HFFc6 (cell line): Measurements from ENCODE around the gene SAMD15. TPM values are rescaled to one million over a fixed set of nuclear protein-coding genes. Genes with fewer than 3 reads are reported as not detected.

Experiments used
- DNase-seq: peaks from one replicate; pipeline ENCODE4 v3.0.0-alpha.2; 2018
- H3K27ac Mint-ChIP-seq: 2 replicates; pipeline ENCODE4 v1.8.0; 2020; ENCODE audit warnings: mild to moderate bottlenecking, mixed read lengths
- H3K27me3 Mint-ChIP-seq: 2 replicates; pipeline ENCODE4 v1.8.0; 2021; ENCODE audit warnings: mild to moderate bottlenecking, moderate library complexity, mixed read lengths; ENCODE audit not compliant: insufficient read depth
- H3K36me3 Mint-ChIP-seq: 2 replicates; pipeline ENCODE4 v1.8.0; 2021; ENCODE audit warnings: low read depth, mixed read lengths
- H3K4me1 Mint-ChIP-seq: 2 replicates; pipeline ENCODE4 v1.8.0; 2020; ENCODE audit warnings: low read depth, mixed read lengths
- H3K4me3 Mint-ChIP-seq: 2 replicates; pipeline ENCODE4 v1.8.0; 2020; ENCODE audit warnings: mild to moderate bottlenecking, moderate library complexity, mixed read lengths
- H3K9me3 Mint-ChIP-seq: 2 replicates; pipeline ENCODE4 v1.8.0; 2020; ENCODE audit warnings: mild to moderate bottlenecking, mixed read lengths
- CTCF ChIP-seq: fragments of 200-600 bp; sonication (generic); IDR thresholded peaks from 2 replicates; pipeline ENCODE4 v1.5.0; 2021; ENCODE audit warnings: antibody characterized with exemption, mild to moderate bottlenecking
- total RNA-seq, 6 experiments: library from RNA; stranded (reverse); fragmentation: NEBNext Ultra II Directional; extraction: Animal tissue kit (Norgen Biotek cat#: 25700); gene quantifications; 2 replicates in 1 of 6; 3 replicates in 5 of 6; pipeline ENCODE4 v1.2.3, GENCODE V29; 2021

Gene SAMD15
- total RNA-seq, 6 experiments from 2014 or later = 0.83 to 1.7 (median 1.3) TPM

GRCh38 chr14:77339407-77339806, 37.8 kb upstream of the SAMD15 start:
- Mint-ChIP-seq H3K36me3 (peaks cover 13% of the 10 kb centered on the region; the same call in 1 of the 2 replicates), H3K27me3 (no peaks in the 10 kb centered on the region; the same call in 1 of the 2 replicates), H3K4me3 (no peak overlapping the region), H3K9me3 (no peaks in the 10 kb centered on the region), H3K4me1 (peaks cover 22% of the 10 kb centered on the region), H3K27ac (peak overlapping the region; percentile 3; the same call in 1 of the 2 replicates)
- TF ChIP-seq CTCF = no peak
- DNase-seq = peak; percentile 63

DNA sequence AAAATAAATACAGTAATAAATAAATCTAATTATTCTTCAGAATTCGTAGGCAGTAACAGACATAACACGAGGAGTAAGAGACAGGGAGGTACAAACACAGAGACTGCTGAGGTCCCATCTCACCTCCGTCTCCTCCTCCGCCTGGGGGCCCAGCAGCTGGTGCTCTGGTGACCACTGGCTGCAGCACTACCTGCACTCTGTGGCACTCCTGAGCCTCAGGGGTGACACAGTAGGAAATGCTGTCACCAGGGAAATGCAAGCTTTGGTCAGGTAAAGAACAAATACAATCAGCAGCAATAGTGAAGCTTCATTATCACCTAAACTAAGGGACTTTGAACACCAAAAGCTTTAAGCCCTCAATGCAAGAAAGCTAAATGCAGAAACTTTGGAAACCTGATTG, 36.8 kb upstream of the SAMD15 start:
- Mint-ChIP-seq H3K4me3 (no peak overlapping the region), H3K36me3 (peaks cover 13% of the 10 kb centered on the region; the same call in 1 of the 2 replicates), H3K27ac (no peak overlapping the region), H3K27me3 (no peaks in the 10 kb centered on the region; the same call in 1 of the 2 replicates), H3K9me3 (no peaks in the 10 kb centered on the region), H3K4me1 (peaks cover 22% of the 10 kb centered on the region)
- no peak for TF ChIP-seq CTCF
- DNase-seq = no peak

DNA sequence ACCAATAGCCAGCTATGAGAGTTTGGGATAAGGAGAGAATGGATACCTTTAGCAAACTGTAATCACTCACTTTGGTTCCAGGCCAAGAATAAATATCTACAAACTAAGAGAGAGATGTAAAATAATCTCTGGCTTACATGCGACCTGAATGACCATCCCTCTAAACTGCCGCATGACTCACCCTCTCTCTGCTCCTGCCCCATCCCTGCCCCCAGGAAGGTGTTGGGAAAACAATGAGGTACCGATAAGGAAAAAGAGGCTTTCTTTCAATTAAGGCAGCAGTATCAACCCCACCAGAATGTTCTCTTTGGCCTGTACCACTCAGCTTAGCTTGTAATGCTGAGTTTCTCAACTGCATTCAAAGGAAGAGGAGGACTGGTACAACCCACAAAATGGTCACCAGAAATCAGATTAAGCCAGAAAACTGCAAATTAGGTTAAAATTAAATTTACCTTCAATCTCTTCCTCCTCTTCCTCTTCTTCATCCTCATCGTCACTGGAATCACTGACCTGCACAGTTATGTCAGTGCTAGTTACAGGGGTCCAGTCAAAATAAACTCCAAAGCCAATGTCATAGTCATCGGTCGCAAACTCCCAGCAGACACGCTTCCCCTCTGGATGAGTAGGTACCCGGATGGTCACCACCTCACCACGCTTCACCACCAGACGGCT, 34.3 kb upstream of the SAMD15 start:
- no peaks in the 10 kb centered on the region; the same call in 1 of the 2 replicates for H3K27me3 Mint-ChIP-seq
- H3K4me1 Mint-ChIP-seq = peaks cover 22% of the 10 kb centered on the region
- DNase-seq = no peak
- no peak overlapping the region for H3K27ac Mint-ChIP-seq
- H3K36me3 Mint-ChIP-seq = peaks cover 13% of the 10 kb centered on the region; the same call in 1 of the 2 replicates
- no peak overlapping the region for H3K4me3 Mint-ChIP-seq
- no peaks in the 10 kb centered on the region for H3K9me3 Mint-ChIP-seq
- TF ChIP-seq CTCF = no peak

- DNase-seq = no peak
- peaks cover 22% of the 10 kb centered on the region for H3K4me1 Mint-ChIP-seq
- H3K9me3 Mint-ChIP-seq = no peaks in the 10 kb centered on the region
- H3K27me3 Mint-ChIP-seq = no peaks in the 10 kb centered on the region; the same call in 1 of the 2 replicates
- H3K36me3 Mint-ChIP-seq = peaks cover 13% of the 10 kb centered on the region; the same call in 1 of the 2 replicates
- no peak overlapping the region for H3K4me3 Mint-ChIP-seq
- TF ChIP-seq CTCF = no peak
- H3K27ac Mint-ChIP-seq = no peak overlapping the region
Observed at GRCh38 chr14:77343662-77344061, 33.5 kb upstream of the SAMD15 start.

GRCh38 chr14:77344377-77344996, 32.7 kb upstream of the SAMD15 start:
- no peak overlapping the region for H3K4me3 Mint-ChIP-seq
- peaks cover 13% of the 10 kb centered on the region; the same call in 1 of the 2 replicates for H3K36me3 Mint-ChIP-seq
- no peak for TF ChIP-seq CTCF
- no peaks in the 10 kb centered on the region; the same call in 1 of the 2 replicates for H3K27me3 Mint-ChIP-seq
- no peak overlapping the region for H3K27ac Mint-ChIP-seq
- peaks cover 15% of the 10 kb centered on the region for H3K4me1 Mint-ChIP-seq
- DNase-seq = no peak
- no peaks in the 10 kb centered on the region for H3K9me3 Mint-ChIP-seq
